HL-60 (cell line): ENCODE data around the gene KRTAP2-1.

Experiments used
- DNase-seq, 2 experiments: peaks; one replicate each; pipeline ENCODE4 v3.0.0-alpha.2; 2010 to 2020; ENCODE audit warnings: low read depth in 1 of 2, low spot score in 1 of 2
- H3K27ac ChIP-seq: fragments of 250-450 bp; sonication (Bioruptor Pico); replicated peaks from 2 replicates; pipeline ENCODE4 v1.5.1; 2020; ENCODE audit warnings: mild to moderate bottlenecking, moderate library complexity
- H3K27me3 ChIP-seq: fragments of 250-450 bp; sonication (Bioruptor Pico); 2 replicates; pipeline ENCODE4 v1.5.1; 2021; ENCODE audit warnings: mild to moderate bottlenecking, moderate library complexity; ENCODE audit not compliant: insufficient read depth, poor library complexity, severe bottlenecking
- H3K4me3 ChIP-seq: replicated peaks from 2 replicates; pipeline ENCODE4 v1.5.1; 2011; ENCODE audit warnings: mild to moderate bottlenecking, control low read depth, low read length; ENCODE audit not compliant: insufficient read depth
- GABPA ChIP-seq: IDR thresholded peaks from 2 replicates; pipeline ENCODE4 v1.6.1; 2012; ENCODE audit warnings: low read depth
- POLR2AphosphoS5 ChIP-seq: IDR thresholded peaks from 2 replicates; pipeline ENCODE4 v1.6.1; 2012; ENCODE audit warnings: low read depth
- SPI1 ChIP-seq: IDR thresholded peaks from 2 replicates; pipeline ENCODE4 v1.6.1; 2012; ENCODE audit warnings: low read depth, mild to moderate bottlenecking, borderline replicate concordance
- TF ChIP-seq, protein P1 (sequence below): IDR thresholded peaks from 2 replicates; pipeline ENCODE4 v1.6.1; 2012; ENCODE audit warnings: low read depth; ENCODE audit not compliant: insufficient replicate concordance
- TF ChIP-seq, protein P2 (sequence below): IDR thresholded peaks from one replicate; pipeline ENCODE4 v1.5.1; 2011; ENCODE audit warnings: low read length, control low read depth, inconsistent platforms; ENCODE audit not compliant: insufficient read depth

Gene KRTAP2-1

DNA sequence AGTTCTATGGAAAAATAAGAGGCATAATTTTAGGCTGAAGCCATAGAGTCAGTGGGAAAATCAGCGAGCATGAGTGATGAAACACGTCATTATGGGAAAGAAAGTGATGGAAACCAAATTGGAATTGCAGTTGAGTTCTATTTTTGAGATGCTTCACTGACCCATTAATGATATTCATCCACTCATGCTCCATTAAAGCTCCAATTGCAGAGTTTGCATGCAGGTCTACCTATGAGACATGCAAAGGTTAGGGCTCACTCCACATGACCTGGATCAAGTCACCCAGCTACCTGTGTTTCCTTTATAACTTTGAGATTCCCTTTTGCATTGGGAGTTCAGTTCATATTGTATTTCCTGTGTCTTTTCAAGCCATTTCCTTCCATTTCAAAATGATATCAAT, 26.6 kb upstream of the KRTAP2-1 start:
- DNase-seq, result no peak
- Histone ChIP-seq H3K27me3 (no peaks in the 10 kb centered on the region), H3K4me3 (no peak overlapping the region), H3K27ac (no peak overlapping the region)
- TF ChIP-seq, protein P1, sequence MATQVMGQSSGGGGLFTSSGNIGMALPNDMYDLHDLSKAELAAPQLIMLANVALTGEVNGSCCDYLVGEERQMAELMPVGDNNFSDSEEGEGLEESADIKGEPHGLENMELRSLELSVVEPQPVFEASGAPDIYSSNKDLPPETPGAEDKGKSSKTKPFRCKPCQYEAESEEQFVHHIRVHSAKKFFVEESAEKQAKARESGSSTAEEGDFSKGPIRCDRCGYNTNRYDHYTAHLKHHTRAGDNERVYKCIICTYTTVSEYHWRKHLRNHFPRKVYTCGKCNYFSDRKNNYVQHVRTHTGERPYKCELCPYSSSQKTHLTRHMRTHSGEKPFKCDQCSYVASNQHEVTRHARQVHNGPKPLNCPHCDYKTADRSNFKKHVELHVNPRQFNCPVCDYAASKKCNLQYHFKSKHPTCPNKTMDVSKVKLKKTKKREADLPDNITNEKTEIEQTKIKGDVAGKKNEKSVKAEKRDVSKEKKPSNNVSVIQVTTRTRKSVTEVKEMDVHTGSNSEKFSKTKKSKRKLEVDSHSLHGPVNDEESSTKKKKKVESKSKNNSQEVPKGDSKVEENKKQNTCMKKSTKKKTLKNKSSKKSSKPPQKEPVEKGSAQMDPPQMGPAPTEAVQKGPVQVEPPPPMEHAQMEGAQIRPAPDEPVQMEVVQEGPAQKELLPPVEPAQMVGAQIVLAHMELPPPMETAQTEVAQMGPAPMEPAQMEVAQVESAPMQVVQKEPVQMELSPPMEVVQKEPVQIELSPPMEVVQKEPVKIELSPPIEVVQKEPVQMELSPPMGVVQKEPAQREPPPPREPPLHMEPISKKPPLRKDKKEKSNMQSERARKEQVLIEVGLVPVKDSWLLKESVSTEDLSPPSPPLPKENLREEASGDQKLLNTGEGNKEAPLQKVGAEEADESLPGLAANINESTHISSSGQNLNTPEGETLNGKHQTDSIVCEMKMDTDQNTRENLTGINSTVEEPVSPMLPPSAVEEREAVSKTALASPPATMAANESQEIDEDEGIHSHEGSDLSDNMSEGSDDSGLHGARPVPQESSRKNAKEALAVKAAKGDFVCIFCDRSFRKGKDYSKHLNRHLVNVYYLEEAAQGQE, result no peak
- TF ChIP-seq, protein P2, sequence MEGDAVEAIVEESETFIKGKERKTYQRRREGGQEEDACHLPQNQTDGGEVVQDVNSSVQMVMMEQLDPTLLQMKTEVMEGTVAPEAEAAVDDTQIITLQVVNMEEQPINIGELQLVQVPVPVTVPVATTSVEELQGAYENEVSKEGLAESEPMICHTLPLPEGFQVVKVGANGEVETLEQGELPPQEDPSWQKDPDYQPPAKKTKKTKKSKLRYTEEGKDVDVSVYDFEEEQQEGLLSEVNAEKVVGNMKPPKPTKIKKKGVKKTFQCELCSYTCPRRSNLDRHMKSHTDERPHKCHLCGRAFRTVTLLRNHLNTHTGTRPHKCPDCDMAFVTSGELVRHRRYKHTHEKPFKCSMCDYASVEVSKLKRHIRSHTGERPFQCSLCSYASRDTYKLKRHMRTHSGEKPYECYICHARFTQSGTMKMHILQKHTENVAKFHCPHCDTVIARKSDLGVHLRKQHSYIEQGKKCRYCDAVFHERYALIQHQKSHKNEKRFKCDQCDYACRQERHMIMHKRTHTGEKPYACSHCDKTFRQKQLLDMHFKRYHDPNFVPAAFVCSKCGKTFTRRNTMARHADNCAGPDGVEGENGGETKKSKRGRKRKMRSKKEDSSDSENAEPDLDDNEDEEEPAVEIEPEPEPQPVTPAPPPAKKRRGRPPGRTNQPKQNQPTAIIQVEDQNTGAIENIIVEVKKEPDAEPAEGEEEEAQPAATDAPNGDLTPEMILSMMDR, result no peak
- TF ChIP-seq SPI1 (no peak), POLR2AphosphoS5 (no peak)

DNA sequence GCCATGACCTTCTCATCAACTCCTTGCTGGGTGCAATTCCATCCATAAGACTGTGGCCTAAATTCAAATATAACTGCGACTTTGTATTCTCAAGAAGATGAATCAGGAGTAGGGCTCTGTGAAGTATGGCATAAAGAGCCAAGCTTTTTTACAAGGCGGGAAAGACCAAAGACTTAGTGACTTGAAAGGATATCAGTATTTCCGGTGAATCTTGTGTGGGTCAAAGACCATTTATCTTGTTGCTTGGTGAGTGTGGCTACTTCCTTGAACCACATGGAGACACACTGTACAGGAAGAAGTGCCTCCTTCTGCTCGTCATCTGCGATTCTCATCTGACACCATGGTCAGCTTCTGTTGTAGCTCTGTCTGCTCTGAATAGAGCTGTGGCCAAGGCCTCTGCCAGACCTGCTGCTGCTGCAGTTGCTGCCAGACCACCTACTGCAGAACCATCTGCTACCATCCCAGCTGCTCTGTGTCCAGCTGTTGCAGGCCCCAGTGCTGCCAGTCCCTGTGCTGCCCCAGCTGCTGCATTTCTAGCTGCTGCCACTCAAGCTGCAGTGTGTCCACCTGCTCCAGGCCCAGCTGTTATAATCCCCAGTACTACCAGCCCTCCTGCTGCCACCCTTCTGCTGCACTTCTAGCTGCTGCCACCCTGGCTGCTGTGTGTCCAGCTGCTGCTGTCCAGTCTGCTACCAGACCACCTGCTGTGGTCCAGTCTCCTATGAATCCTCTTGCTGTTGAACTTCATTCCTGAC, 24.7 kb upstream of the KRTAP2-1 start:
- TF ChIP-seq, protein P2, result no peak
- TF ChIP-seq, protein P1, result no peak
- no peak for TF ChIP-seq POLR2AphosphoS5
- TF ChIP-seq SPI1, result no peak
- no peak for TF ChIP-seq GABPA
- Histone ChIP-seq H3K27ac (no peak overlapping the region), H3K27me3 (no peaks in the 10 kb centered on the region), H3K4me3 (no peak overlapping the region)
- no peak for DNase-seq

DNA sequence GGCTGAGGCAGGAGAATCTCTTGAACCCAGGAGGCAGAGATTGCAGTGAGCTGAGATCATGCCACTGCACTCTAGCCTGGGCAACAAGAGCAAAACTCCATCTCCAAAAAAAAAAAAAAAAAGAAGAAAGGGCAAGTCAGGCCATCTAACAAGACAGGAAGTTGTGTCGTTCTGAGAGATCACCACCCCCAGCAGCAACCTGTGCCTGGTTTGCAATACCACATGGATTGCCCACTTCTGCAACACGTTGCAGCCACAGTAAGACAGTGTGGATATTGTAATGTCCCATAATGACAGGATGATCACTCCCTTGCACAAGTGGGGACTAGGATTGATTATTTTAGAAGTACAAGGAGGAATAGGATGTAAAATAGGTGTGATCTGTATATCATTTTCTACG, 21.9 kb upstream of the KRTAP2-1 start:
- H3K27me3 ChIP-seq, result no peaks in the 10 kb centered on the region
- TF ChIP-seq SPI1 (peak; percentile 54; the same call in 1 of the 2 replicates), GABPA (no peak), POLR2AphosphoS5 (peak; percentile 71)
- TF ChIP-seq, protein P1, result no peak
- TF ChIP-seq, protein P2, result no peak
- no peak overlapping the region for H3K4me3 ChIP-seq
- no peak overlapping the region for H3K27ac ChIP-seq
- DNase-seq, result peak in 1 of 2 experiments; percentile 72
